BE2C (cell line): Measurements from ENCODE around the gene IVD.

Experiments
- DNase-seq: peaks from one replicate; pipeline ENCODE4 v3.0.0-alpha.2; 2020
- H3K27me3 ChIP-seq: fragments of 250-450 bp; sonication (Bioruptor Pico); 2 replicates; pipeline ENCODE4 v1.5.1; 2020; ENCODE audit warnings: mild to moderate bottlenecking
- H3K36me3 ChIP-seq: fragments of 250-450 bp; sonication (Bioruptor Pico); 2 replicates; pipeline ENCODE4 v1.5.1; 2020; ENCODE audit warnings: mild to moderate bottlenecking
- H3K4me1 ChIP-seq: fragments of 250-450 bp; sonication (Bioruptor Pico); 2 replicates; pipeline ENCODE4 v1.5.1; 2020
- H3K4me3 ChIP-seq: 2 replicates; pipeline ENCODE4 v1.5.1; 2011; ENCODE audit warnings: low read depth, low read length
- H3K9me3 ChIP-seq: fragments of 250-450 bp; sonication (Bioruptor Pico); 2 replicates; pipeline ENCODE4 v1.5.1; 2020
- TF ChIP-seq, protein P1 (sequence below): IDR thresholded peaks from 2 replicates; pipeline ENCODE4 v1.5.1; 2012; ENCODE audit warnings: mild to moderate bottlenecking, low read depth, low read length

Gene IVD

DNA sequence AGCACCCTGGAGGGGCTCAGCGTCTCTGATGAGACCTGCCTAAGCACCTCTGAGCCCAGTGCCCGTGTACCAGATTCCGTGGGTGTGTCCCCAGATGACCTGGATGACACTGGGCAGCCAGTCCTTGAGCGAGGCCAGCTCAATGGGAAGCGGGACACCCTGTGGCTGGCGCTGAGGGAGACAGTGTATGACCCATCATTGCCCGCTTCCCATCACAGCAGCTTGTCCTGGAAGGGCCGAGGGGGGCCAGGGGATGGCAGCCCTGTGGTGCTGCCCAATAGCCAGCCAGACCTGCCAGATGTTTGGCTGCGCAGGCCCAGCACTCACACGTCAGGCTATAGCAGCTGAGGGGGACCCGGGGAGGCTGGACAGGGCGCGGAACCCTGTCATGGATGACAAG, 35.6 kb upstream of the IVD start:
- DNase-seq: no peak
- no peak overlapping the region for H3K4me3 ChIP-seq

DNA sequence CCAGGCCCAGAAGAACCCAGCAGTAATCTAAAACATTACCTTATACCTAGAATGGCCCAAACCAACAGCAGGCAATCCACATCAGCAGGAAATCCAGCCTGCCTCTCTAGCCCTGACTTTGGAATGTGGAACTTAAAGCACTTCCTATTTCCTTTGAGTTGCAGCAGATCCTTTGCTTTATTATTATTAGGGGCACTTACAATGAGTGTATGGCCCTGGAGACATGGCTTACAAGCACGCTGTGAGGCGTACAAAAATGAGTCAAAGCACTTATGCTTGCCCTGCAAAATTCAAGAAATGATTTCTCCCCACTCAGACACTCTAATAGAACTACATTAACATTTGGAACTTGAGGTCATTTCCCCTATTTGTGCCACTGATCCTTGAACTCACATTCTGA, 32.6 kb upstream of the IVD start:
- no peak for DNase-seq

More for the DNA sequence above, 35.6 kb upstream of the IVD start:
- Histone ChIP-seq H3K4me1 (peaks cover 11% of the 10 kb centered on the region), H3K9me3 (no peaks in the 10 kb centered on the region; the same call in 1 of the 2 replicates), H3K27me3 (no peaks in the 10 kb centered on the region), H3K36me3 (no peaks in the 10 kb centered on the region)
- TF ChIP-seq, protein P1, sequence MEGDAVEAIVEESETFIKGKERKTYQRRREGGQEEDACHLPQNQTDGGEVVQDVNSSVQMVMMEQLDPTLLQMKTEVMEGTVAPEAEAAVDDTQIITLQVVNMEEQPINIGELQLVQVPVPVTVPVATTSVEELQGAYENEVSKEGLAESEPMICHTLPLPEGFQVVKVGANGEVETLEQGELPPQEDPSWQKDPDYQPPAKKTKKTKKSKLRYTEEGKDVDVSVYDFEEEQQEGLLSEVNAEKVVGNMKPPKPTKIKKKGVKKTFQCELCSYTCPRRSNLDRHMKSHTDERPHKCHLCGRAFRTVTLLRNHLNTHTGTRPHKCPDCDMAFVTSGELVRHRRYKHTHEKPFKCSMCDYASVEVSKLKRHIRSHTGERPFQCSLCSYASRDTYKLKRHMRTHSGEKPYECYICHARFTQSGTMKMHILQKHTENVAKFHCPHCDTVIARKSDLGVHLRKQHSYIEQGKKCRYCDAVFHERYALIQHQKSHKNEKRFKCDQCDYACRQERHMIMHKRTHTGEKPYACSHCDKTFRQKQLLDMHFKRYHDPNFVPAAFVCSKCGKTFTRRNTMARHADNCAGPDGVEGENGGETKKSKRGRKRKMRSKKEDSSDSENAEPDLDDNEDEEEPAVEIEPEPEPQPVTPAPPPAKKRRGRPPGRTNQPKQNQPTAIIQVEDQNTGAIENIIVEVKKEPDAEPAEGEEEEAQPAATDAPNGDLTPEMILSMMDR: no peak

DNA sequence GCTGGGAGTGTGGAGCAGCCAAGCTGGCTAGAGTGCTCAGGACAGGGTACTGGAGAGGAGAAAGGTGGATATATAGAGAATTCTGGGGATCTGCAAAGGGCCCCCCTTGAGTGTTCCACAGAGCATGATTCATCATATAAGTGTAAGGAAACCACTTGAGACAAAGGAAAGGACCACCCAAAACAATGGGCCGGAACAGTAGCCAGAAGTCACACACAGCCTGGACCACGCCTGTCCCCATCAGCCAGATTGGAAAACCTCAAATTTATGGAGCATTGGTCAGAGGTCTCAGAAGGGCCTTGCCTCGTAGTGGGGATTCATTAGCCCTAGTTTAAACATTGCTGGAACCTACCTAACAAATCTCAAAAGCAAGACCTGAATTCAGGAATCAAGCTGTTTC, 28.0 kb upstream of the IVD start:
- TF ChIP-seq, protein P1: no peak
- Histone ChIP-seq H3K36me3 (no peaks in the 10 kb centered on the region), H3K9me3 (no peaks in the 10 kb centered on the region), H3K4me1 (peaks cover 4% of the 10 kb centered on the region; the same call in 1 of the 2 replicates), H3K27me3 (no peaks in the 10 kb centered on the region), H3K4me3 (no peak overlapping the region)
- no peak for DNase-seq

More for the DNA sequence above, 32.6 kb upstream of the IVD start:
- TF ChIP-seq, protein P1: no peak
- Histone ChIP-seq H3K4me3 (no peak overlapping the region), H3K27me3 (no peaks in the 10 kb centered on the region), H3K9me3 (no peaks in the 10 kb centered on the region; the same call in 1 of the 2 replicates), H3K4me1 (no peaks in the 10 kb centered on the region; the same call in 1 of the 2 replicates), H3K36me3 (no peaks in the 10 kb centered on the region)

DNA sequence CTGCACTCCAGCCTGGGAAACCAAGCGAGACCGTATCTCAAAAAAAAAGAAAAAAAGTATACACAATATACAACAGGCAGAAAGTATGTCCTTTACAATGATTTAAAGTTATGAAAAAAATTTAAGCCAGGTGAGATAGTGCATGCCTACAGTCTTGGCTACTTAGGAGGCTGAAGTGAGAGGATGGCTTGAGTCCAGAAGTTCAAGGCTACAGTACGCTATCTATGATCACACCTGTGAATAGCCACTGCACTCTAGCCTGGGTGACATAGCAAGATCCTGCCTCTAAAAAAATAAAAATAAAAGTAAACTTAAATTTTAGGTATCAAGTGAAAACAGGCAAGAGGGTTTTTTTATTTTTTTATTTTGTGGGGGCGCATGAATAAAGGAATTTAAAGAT, 26.2 kb upstream of the IVD start:
- Histone ChIP-seq H3K27me3 (no peaks in the 10 kb centered on the region), H3K9me3 (no peaks in the 10 kb centered on the region), H3K4me3 (no peak overlapping the region), H3K36me3 (no peaks in the 10 kb centered on the region), H3K4me1 (peaks cover 4% of the 10 kb centered on the region; the same call in 1 of the 2 replicates)
- no peak for DNase-seq
- TF ChIP-seq, protein P1: no peak

DNA sequence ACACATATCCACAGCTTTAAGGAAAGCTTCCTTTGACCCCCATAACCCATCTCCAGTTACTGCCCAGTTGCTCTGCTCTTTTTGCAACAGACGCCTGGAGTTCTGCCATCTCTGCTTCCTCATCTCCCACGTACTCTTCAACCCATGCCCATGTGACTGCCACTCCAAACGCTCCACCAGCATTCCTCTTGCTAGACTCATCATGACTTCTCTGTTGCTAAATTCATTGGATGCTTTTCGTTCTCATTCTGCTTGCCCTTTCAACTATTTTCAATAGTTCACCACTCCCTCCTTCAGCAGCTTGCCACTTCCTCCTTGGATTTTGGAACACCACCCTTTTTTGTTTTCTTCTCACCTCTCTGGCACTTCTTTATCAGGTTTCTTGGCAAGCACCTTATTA, 25.7 kb upstream of the IVD start:
- Histone ChIP-seq H3K4me1 (peaks cover 4% of the 10 kb centered on the region; the same call in 1 of the 2 replicates), H3K9me3 (no peaks in the 10 kb centered on the region), H3K27me3 (no peaks in the 10 kb centered on the region), H3K4me3 (no peak overlapping the region), H3K36me3 (peaks cover under 1% of the 10 kb centered on the region)
- TF ChIP-seq, protein P1: no peak
- DNase-seq: no peak

DNA sequence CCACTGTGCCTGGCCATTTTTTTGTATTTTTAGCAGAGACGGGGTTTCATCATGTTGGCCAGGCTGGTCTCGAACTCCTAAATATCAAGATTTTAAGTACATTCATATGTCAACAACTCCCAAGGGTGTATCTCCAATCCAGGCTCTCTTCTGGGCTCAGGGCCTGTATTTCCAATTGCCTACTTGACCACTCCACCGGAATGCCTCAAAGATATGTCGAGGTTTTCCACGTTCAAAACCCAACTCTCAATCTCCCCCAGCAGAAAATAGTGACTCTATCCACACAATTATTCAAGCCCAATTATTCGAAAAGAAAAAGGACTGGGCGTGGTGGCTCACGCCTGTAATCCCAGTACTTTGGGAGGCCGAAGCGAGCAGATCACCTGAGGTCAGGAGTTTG, 25.0 kb upstream of the IVD start:
- no peak for DNase-seq
- H3K36me3 ChIP-seq: peaks cover 8% of the 10 kb centered on the region
- H3K27me3 ChIP-seq: no peaks in the 10 kb centered on the region
- TF ChIP-seq, protein P1: no peak
- H3K4me3 ChIP-seq: no peak overlapping the region
- H3K9me3 ChIP-seq: no peaks in the 10 kb centered on the region
- peaks cover 4% of the 10 kb centered on the region; the same call in 1 of the 2 replicates for H3K4me1 ChIP-seq
